Osteocyte (in vitro differentiated cells): ENCODE data around the gene SIKE1. TPM values are rescaled to one million over a fixed set of nuclear protein-coding genes. Genes with fewer than 3 reads are reported as not detected.
"Not testable (repeated sequence)": the region's sequence is repeated elsewhere in the genome, so short reads cannot be mapped to it uniquely, and the experiment has no call there.

Experiments used
- DNase-seq: peaks from one replicate; pipeline ENCODE4 v3.0.0; 2021; ENCODE audit warnings: mixed read lengths; ENCODE audit not compliant: unreplicated experiment; ENCODE audit errors: extremely low spot score
- H3K27ac Mint-ChIP-seq: one replicate; pipeline ENCODE4 v1.8.0; 2021; ENCODE audit warnings: mild to moderate bottlenecking, mixed read lengths; ENCODE audit not compliant: unreplicated experiment
- H3K27me3 Mint-ChIP-seq: one replicate; pipeline ENCODE4 v1.8.0; 2021; ENCODE audit warnings: mixed read lengths; ENCODE audit not compliant: unreplicated experiment
- H3K36me3 Mint-ChIP-seq: one replicate; pipeline ENCODE4 v1.8.0; 2021; ENCODE audit warnings: mixed read lengths; ENCODE audit not compliant: unreplicated experiment
- H3K4me1 Mint-ChIP-seq: one replicate; pipeline ENCODE4 v1.8.0; 2021; ENCODE audit warnings: mixed read lengths; ENCODE audit not compliant: unreplicated experiment
- H3K4me3 Mint-ChIP-seq: one replicate; pipeline ENCODE4 v1.8.0; 2021; ENCODE audit warnings: mild to moderate bottlenecking, moderate library complexity, mixed read lengths; ENCODE audit not compliant: unreplicated experiment
- H3K9me3 Mint-ChIP-seq: one replicate; pipeline ENCODE4 v1.8.0; 2021; ENCODE audit warnings: mixed read lengths; ENCODE audit not compliant: unreplicated experiment
- total RNA-seq: library from RNA; stranded (reverse); gene quantifications from 2 replicates; pipeline ENCODE4 v1.2.1, GENCODE V29; 2021
- TF ChIP-seq, protein P1 (sequence below): fragments of 200-600 bp; sonication (generic); IDR thresholded peaks from 2 replicates; pipeline ENCODE4 v1.5.0; 2021; ENCODE audit warnings: antibody characterized with exemption, mild to moderate bottlenecking, moderate library complexity

Gene SIKE1
- total RNA-seq, 1 donor from 2014 or later, result 60.4 TPM

DNA sequence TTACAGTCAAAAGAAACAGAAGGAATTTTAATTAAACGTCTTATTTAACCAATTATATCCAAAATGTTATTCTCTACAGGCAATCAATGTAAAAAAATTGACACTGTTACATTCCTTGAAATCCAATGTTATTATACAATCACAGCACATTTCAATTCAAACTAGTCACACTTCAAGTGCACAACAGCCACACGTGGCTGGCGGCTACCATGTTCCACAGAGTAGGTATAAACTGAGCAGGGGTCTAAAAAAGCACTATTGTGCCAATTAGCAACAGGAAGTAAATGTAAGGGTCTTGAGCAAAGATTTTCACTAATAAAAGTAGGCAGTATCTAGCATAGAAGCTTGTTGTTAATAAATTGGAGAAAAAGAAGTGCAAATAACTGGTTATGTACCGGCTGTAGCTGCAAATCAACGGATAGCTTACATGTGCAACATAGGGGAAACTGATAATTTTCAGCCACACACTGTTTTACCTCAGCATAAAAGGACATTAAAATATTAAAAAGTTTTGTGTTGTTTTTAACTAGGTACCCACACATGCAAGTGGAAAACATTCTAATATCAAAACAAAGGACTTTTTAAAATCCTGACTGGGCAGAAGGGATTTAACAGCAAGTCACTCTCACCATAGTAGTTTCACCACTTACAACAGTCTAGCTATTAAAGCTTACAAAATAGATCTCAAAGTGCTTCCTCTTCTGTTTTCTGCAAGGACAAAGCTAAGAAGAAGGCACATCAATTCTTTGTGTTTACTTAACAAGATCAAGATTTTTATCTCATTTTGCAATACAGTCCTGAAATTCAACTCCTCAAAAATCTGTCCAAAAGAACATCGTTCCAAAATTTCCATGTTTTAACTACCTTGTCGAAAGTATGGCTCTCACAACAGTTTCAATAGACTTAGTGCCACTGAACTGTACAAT, 25.2 kb downstream of the SIKE1 start:
- H3K27me3 Mint-ChIP-seq, result no peaks in the 10 kb centered on the region
- H3K4me1 Mint-ChIP-seq, result peaks cover 60% of the 10 kb centered on the region
- peaks cover 8% of the 10 kb centered on the region for H3K9me3 Mint-ChIP-seq
- H3K36me3 Mint-ChIP-seq, result peaks cover 2% of the 10 kb centered on the region
- H3K27ac Mint-ChIP-seq, result peak overlapping the region; percentile 100
- no peak for DNase-seq
- H3K4me3 Mint-ChIP-seq, result peak overlapping the region; percentile 99
- TF ChIP-seq, protein P1, sequence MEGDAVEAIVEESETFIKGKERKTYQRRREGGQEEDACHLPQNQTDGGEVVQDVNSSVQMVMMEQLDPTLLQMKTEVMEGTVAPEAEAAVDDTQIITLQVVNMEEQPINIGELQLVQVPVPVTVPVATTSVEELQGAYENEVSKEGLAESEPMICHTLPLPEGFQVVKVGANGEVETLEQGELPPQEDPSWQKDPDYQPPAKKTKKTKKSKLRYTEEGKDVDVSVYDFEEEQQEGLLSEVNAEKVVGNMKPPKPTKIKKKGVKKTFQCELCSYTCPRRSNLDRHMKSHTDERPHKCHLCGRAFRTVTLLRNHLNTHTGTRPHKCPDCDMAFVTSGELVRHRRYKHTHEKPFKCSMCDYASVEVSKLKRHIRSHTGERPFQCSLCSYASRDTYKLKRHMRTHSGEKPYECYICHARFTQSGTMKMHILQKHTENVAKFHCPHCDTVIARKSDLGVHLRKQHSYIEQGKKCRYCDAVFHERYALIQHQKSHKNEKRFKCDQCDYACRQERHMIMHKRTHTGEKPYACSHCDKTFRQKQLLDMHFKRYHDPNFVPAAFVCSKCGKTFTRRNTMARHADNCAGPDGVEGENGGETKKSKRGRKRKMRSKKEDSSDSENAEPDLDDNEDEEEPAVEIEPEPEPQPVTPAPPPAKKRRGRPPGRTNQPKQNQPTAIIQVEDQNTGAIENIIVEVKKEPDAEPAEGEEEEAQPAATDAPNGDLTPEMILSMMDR, result no peak

DNA sequence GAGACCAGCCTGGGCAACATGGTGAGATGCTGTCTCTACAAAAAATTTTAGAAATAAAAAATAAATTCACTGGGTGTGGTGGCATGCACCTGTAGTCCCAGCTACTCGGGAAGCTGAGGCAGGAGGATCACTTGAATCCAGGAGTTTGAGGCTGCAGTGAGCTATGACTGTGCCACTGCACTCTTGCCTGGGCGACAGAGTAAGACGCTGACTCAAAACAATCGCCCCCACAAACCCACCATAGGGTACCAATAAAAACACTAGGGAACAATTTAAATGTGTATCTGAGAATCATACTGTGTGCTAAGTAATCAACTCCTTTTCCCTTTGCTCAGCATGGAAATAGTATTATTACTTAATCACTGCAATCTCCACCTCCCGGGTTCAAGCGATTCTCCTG, 26.8 kb downstream of the SIKE1 start:
- not testable (repeated sequence) for H3K27me3 Mint-ChIP-seq, H3K9me3 Mint-ChIP-seq, DNase-seq, H3K27ac Mint-ChIP-seq, H3K4me3 Mint-ChIP-seq
- H3K36me3 Mint-ChIP-seq, result peaks cover 12% of the 10 kb centered on the region
- H3K4me1 Mint-ChIP-seq, result peaks cover 60% of the 10 kb centered on the region

DNA sequence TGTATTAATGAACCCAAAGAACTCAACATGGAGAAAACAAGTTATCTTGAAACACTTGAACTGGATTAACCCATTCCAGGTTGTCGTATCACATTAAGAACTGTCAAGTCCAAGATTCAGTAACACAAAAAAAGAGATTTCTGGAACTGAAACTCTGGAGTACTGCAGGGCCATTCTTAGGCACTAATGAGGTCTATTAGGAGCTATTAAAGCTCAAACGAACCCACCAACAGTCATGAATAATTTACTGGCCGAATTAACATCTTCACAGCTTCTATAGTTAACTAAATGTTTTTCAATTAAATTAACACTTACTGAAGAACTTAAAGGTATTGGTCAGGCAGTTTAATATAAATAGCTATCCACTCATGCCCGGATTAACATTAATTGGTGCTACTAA, 27.3 kb downstream of the SIKE1 start:
- peaks cover 56% of the 10 kb centered on the region for H3K4me1 Mint-ChIP-seq
- DNase-seq, result no peak
- TF ChIP-seq, protein P1, result no peak
- no peaks in the 10 kb centered on the region for H3K27me3 Mint-ChIP-seq
- H3K4me3 Mint-ChIP-seq, result no peak overlapping the region
- no peak overlapping the region for H3K27ac Mint-ChIP-seq
- H3K9me3 Mint-ChIP-seq, result peaks cover 2% of the 10 kb centered on the region
- peaks cover 16% of the 10 kb centered on the region for H3K36me3 Mint-ChIP-seq

DNA sequence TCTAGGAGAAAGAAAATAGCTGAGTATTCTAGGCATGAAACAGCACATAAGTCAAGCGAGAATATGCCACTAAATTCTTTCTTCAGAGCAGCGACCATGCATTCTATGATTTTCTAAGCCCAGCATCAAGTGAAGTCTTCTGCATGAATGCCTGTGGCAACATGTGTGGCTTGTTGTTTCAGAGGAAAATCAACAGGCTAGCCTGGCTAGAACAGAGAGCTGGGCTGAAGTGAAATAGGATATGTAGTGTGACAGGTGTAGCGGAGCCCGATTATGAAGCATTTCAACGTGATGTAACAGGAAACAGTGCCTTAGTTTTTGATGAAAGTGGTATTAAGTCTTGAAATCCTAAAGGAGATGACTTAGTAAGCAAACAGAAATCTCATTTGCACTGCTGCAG, 29.7 kb downstream of the SIKE1 start:
- Mint-ChIP-seq H3K27me3 (no peaks in the 10 kb centered on the region), H3K4me3 (no peak overlapping the region), H3K9me3 (no peaks in the 10 kb centered on the region), H3K36me3 (peaks cover 23% of the 10 kb centered on the region), H3K4me1 (peaks cover 41% of the 10 kb centered on the region), H3K27ac (no peak overlapping the region)
- DNase-seq, result no peak
- TF ChIP-seq, protein P1, result no peak

DNA sequence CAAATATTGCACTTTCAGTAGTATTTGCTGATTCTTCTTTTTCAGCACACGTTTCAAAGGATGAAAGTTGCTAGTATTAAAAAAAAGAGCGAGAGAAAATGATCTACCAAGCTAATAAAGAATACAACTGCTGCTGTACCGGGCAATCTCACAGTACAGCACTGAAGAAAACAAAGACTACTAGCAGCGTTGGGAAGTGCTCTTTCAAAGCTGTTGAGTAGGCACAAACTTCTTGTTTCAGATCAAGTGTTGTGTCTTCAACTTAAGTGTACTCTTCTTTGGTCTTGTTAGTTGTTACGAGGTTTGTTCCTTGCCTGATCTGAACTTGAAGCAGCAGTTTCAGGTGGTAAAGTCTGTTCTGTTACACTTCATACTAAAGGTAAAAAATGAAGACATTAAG, 30.6 kb downstream of the SIKE1 start:
- Mint-ChIP-seq H3K9me3 (no peaks in the 10 kb centered on the region), H3K27ac (no peak overlapping the region), H3K27me3 (no peaks in the 10 kb centered on the region), H3K4me1 (peaks cover 31% of the 10 kb centered on the region), H3K36me3 (peaks cover 26% of the 10 kb centered on the region), H3K4me3 (no peak overlapping the region)
- no peak for DNase-seq
- TF ChIP-seq, protein P1, result no peak
